Activated CD4-positive, CD25-positive, alpha-beta regulatory T cell treated with anti-CD3 and anti-CD28 coated beads, Interleukin-2, amount 50 U/mL, for 72 hours (primary cell): ENCODE data around the gene BEAN1.
"Not testable (repeated sequence)": the region's sequence is repeated elsewhere in the genome, so short reads cannot be mapped to it uniquely, and the experiment has no call there.

Experiments used
- DNase-seq: peaks from one replicate; pipeline ENCODE4 v3.0.0; 2021

Gene BEAN1

DNA sequence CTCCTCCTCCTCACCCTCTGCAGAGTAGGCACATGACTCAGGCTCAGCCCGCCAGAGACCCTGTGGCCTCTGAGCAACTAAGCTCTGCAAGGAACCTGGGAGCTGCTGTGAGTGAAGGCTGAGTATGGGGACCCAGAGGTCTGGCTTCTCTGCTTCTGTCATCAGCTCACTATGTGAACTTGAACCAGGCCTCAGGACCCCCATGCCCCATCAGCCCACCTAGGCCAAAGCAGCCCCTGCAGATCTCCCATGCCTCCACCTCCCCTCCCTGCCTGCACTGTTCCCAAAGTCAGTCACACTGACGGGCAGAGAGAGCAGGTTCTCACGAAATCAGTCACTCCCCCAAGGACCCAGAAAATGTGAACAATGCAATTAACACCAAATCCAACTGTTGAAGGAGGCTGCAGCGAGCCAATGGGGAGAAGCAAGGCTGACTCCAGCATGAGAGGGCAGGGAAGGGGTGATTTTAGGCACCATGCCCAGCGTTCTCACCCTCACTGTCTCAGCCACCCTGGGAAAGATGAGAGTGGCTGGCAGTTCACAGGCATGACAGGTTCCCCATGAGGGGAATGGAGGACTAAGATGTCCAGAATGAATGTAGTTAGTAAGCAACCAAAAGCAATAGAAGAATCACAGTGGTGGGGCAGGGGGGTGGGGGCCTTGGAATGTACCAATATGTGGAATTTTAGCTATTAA is 60.6 kb downstream of the BEAN1 start:
- no peak for DNase-seq

DNA sequence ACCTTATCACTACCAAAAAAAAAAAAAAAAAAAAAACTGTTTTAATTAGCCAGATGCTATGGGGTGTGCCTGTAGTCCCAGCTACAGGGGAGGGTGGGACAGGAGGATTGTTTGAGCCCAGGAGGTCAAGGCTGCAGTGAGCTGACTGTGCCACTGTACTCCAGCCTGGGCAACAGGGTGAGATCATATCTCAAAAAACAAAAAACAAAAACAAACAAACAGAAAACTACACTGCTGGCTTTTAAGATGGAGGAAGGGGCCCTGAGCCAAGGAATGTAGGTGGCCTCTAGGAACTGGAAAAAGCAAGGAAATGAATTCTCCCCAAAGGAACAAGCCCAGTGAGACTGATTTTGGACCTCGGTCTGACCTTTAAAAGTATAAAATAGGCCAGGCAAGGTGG is 61.4 kb downstream of the BEAN1 start:
- no peak for DNase-seq

DNA sequence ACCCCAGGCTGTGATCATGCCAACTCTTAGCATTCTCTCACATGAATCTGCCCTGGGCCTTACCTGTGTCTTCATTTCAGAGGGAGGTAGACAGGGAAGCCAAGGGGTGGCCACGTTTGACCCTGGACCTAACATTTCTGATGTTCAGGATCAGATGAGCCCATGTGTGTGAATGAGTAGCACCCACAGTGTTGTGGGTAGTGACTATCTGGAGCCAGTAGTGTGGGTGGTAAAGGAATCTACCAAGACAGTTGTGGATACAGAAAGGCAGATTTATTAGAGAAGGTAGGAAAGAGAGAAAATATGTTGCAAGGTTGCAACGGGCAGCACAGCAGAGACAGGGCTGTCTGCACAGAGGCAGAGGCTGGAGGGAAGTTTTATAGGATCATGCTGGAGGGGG is 62.3 kb downstream of the BEAN1 start:
- no peak for DNase-seq

DNA sequence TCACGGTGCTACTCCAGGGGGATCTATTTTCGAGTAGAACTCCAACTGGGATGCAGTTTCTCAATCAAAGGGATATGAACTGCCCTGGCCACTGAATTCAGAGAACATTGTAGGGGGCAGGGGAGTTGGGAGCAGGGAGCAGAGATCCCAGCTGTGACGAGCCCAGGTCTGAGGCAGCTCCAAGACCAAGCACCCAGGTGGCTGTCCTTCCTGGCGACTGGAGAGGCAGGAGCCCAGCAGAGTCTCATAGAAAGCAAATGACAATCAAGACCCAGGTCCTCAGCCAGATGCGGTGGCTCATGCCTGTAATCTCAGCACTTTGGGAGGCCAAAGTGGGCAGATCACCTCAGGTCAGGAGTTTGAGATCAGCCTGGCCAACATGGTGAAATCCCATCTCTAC is 62.7 kb downstream of the BEAN1 start:
- no peak for DNase-seq

DNA sequence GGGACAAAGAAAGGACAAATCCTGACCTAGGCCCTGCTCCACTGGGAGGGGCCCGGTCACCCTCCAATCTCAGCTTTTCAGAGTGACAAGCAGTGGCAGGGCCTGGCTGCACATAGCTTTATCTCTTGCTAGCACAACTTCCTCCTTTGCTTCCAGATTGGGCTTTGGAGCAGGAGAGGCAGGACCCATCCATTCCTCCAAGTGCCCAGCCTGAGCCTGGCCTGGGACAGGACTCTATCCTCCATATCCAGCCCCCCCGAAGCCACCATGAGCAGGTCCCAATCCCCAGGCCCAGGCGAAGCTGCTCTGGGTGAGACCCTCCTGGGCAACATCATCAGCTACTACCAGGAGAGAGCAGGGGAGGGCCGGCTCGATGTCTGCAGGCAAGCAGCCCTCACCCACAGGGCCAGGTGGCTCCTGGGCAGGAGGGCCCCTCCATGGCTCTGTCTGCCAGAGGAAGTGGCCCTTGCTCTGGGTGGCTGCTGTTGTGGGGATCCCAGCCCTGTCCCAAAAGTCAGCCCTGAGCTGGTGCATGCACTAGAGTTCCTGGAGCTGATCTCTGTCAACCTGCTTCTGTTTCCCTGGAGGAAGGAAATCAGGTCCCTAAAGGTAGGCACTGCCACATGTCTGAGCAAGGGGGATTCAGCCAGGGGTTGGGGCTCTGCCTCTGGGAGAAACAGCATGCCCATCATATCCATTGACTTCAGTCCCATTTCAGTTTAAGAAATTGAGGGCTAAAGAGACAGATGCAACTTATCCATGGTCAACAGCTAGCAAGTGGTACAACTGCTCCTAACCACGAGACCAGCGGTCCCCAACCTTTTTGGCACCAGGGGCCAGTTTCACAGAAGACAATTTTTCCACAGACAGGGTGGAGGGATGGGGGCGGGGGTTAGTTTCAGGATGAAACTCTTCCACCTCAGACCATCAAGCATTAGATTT is 64.0 kb downstream of the BEAN1 start:
- no peak for DNase-seq

DNA sequence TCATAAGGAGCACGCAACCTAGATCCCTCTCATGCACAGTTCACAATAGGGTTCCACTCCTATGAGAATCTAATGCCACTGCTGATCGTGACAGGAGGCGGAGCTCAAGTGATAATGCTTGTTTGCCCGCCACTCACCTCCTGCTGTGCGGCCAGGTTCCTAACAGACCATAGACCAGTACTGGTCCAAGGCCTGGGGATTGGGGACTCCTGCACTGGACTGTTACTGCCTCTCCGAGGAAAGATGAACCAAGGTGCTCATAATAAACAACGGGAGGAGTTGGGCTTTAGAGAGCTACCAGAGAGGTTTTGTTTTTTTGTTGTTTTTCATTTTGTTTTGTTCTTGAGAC is 64.6 kb downstream of the BEAN1 start:
- DNase-seq, result no peak

DNA sequence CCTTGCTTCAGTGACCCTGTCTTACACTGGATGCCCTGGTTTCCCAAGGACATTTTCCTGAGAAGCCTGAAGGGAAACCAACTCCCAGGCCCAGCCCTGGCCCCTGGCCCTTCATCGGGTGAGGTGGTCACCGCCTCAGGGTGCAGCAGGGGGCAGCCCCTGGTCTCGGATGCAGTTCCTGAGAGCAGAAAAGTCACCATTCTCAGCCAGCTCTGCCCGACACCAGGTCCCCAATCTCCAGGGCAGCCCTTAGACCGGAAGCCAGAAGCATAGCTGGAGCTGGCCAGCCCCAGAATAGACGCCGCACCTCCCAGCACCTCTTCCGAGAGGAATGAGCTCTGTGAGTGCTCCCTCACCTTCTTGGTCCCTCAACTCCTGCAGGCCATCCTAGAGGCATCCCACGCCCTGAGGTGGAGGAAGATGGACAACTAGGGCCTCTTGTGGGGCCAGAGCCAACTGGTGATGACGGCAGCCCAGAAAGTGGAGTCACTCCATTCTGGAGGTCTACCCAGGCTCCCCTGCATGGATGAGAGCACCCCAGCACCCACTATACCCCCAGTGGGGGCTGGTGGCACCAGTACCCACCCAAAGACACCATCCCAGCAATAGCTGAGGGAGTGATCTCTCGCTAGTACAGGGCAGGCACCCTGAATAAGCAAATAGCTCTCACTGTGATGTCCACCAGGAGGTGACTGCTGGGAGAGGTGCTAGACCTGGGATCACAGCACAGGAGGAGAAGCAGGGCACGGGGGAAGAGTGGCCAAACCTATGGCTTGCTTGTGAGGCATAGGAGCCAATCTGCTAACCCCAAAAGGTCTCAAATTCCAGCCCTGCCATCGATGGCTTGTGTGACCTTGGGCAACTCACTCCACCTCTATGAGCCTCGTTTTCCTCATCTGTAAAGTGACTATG is 66.7 kb downstream of the BEAN1 start:
- no peak for DNase-seq

DNA sequence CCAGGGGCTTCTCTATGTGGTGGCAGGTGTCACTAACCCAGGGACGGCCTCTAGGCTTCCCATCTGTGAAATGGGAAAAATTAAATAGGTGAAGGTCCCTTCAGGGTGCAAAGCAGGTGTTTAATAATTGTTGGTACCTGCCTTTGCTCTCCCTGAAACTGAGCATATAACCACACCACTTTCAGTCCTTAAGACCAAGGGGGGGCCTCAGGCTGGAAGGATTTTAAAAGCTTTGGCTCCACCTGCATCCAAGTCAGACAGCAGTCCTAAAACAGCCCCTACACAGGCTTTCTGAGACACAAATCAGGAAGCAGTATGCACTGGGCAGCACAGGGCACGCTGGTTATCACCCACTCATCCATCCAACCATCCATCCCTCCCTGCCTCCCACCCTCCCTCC is 67.8 kb downstream of the BEAN1 start:
- no peak for DNase-seq

DNA sequence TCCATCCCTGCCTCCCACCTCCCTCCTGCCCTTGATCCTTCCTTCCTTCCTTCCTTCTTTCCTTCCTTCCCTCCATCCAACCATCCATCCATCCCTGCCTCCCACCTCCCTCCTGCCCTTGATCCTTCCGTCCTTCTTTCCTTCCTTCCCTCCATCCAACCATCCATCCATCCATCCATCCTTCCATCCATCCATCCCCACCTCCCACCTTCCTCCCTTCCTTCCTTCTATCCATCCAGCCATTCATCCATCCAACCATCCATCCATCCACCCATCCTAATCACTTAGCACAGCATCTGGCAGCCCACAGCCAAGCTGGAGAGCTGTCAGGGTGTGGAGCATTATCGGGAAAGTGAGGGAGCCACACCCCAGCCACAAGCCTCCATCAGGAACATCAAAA is 68.3 kb downstream of the BEAN1 start:
- no peak for DNase-seq

DNA sequence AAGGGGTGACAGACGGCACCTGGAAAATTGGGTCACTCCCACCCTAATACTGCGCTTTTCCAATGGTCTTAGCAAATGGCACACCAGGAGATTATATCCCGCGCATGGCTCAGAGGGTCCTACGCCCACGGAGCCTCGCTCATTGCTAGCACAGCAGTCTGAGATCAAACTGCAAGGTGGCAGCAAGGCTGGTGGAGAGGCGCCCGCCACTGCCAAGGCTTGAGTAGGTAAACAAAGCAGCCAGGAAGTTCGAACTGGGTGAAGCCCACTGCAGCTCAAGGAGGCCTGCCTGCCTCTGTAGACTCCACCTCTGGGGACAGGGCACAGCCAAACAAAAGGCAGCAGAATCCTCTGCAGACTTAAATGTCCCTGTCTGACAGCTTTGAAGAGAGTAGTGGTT is 69.1 kb downstream of the BEAN1 start:
- not testable (repeated sequence) for DNase-seq

DNA sequence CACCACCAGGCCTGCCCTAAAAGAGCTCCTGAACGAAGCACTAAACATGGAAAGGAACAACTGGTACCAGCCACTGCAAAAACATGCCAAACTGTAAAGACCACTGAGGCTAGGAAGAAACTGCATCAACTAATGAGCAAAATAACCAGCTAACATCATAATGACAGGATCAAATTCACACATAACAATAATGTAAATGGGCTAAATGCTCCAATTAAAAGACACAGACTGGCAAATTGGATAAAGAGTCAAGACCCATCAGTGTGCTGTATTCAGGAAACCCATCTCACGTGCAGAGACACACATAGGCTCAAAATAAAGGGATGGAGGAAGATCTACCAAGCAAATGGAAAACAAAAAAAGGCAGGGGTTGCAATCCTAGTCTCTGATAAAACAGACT is 70.8 kb downstream of the BEAN1 start:
- DNase-seq, result not testable (repeated sequence)

DNA sequence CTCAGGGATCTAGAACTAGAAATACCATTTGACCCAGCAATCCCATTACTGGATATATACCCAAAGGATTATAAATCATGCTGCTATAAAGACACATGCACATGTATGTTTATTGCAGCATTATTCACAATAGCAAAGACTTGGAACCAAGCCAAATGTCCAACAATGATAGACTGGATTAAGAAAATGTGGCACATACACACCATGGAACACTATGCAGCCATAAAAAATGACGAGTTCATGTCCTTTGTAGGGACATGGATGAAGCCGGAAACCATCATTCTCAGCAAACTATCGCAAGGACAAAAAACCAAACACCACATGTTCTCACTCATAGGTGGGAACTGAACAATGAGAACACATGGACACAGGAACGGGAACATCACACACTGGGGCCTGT is 74.5 kb downstream of the BEAN1 start:
- DNase-seq, result not testable (repeated sequence)

DNA sequence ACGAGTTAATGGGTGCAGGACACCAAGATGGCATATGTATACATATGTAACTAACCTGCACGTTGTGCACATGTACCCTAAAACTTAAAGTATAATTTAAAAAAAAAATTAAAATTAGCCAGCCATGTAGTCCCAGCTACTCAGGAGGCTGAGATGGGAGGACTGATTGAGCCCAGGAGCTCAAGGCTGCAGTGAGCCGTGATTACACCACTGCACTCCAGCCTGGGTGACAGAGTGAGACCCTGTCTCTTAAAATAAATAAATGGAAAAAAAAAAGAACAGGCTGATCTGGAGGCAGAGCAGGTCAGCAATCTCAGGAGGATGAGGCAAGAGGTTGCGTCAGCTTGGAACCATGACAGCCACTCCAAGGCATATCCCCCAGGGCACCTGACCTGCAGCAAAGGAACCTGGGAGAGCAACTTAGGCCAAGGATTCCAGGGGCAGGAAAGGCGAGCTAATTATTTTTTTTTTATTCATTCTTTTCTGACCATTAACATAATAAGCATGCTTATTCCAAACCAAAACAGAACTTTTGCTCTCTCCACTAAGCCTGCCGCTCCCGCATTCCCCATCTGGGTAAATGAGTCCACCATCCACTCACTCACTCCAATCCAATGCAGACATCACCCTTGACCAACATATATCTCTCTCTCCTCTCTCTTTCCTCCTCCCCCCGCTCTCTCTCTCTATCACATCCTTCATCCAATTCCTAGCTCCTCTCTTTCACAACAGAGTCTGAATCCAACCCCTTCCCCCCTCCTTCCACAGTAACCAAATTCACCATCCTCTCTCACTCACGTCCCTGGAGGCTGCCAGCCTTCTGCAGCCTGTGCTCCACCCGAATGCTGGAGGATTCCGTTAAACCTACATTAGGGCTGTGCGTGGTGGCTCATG is 75.2 kb downstream of the BEAN1 start:
- no peak for DNase-seq

DNA sequence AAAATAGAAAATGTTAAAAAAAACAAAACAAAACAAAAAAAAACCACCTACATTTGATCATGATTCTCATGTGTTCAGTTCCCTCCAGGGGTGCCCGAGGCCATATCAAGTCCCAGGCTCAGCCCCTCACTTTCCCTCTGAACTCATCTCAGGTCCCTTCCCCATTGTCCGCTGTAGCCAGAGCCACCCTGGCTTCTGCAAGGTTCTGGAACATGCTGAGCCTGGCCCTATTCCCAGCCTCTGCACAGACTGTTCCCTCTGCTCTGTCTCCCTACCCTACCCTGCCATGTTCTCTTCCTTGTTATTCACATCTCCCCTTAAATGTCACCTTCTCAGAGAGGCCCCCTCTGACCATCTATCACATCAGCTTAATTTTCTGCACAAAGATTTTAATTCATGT is 75.9 kb downstream of the BEAN1 start:
- no peak for DNase-seq

DNA sequence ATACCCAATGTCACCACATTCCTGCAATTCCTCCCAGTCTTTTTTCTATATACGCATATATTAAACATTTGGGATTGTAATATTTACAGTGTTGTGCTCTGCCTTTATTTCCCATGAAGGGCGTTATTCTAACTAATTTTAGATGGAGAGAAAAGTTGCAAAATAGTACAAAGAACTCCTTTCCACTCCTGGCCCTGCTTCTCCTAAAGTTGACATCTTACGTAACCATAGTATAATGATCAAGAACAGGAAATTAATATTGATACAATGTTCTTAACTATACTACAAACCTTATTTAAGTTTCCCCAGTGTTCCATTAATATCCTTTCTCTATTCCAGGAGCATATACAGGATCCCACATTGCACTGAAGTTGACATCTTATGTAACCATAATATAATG is 76.5 kb downstream of the BEAN1 start:
- DNase-seq, result no peak

DNA sequence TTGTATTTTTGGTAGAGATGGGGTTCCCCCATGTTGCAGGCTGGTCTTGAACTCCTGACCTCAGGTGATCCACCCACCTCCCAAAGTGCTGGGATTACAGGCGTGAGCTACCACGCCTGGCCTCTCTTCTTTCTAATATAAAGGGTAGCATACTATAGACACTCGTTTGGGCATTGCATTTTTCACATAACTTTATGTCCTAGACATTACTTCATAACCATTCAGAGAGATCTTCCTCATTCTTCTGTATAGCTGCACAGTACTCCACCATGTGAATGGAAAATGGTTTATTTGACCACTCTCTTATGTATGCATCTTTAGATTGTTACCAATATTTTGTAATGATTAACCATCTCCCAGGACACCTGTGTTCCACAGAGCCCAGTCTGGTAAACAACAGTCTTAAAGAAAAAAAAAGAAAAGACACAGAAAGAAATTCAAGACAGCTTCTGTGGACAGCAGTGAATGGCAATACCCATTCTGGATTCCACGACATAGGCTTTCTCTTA is 80.7 kb downstream of the BEAN1 start:
- DNase-seq, result no peak

DNA sequence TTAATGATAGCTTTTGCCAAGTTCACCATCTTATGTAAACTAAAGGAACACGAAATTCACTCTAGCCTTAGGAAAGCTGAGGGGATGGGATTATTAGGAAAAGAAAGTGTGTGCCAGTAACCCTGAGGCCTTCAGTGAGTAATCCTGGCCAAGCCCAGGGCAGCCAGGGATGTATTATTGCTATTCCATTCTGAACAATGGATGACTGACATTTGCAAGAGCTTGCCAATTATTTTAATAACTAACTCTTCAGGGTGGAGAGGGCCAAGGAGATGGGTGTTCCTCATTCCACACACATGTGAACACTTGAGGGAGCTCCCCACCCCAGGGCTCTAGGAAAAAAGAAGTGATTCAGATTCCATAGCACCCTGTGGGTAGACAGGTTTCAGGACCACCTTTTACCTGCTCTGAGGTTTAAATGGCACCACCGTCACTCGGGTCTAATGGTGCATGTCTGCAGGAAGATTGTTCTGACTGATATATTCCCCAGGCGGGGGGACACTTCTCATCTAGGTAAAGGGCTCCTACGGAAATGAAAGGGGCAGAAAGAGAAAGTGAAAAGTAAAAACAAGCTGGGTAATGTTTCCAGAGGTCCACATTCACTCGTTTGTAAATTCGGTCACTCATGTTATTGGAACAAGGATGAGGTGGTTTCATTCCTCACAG is 81.3 kb downstream of the BEAN1 start:
- DNase-seq, result no peak

DNA sequence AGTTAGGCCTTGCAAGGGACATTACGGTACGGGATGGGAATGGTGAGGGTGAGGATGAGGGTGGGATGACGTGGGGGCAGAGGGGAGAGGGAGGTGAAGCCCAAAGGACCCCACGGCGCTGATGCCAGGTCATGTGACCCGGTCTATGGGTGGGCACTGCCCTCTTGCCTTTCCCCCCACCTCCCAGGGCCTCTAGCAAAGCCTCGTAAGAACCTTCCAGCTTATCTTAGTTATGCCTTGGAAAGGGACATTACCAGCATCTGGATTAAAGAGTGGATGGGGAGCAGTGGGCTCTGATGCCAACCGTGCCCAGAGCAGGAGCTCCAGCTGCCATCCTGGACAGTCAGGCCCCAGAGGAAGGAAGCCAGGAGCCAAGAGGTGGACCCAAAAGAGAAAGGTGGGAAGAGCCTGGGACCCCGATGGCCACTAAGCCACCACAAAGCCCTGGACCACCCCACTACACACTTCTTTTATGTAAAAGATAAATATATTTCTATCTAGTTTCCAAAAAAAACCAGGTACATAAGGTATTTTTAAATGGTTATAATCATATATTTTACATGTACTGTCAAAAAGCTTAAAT is 81.9 kb downstream of the BEAN1 start:
- no peak for DNase-seq

DNA sequence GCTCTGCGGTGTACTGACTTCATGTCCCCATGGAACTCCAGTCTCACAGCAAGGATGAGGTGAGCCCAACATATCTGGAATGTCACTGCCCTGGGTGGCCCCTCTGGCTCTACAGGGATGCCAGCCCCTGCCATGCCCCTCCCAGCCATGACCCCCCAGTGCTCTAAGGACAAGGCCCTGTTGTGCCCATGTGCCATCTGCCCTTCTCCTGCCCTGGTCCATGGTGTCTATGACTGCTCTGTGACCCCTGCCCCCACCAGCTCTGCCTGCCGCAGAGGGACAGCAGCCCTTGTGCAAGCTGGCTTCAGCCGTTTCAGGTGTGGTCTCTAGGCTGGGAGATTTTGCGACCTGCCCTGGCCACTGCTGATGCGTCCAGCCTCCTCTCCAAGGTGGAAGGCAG is 82.5 kb downstream of the BEAN1 start:
- no peak for DNase-seq

DNA sequence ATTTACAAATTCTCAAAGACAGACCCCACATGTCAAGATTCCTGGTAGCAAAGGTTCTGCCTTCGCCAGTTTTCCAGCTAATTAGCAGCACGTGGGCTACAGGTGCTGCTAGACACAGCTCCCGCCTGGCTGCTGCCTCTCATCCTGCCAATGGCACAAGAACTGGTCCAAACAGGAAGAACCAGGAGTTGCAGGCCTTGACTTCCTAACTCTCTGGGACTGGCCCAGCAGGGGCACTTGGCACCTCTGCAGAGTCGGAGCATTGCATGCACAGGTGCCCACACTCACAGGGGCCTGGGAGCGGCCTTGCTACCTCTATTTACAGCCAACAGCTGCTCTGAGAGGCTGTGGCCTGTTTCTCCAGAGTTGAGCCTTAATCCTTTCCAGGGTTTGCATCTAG is 83.2 kb downstream of the BEAN1 start:
- DNase-seq, result no peak
